WTC11 (cell line): Measurements from ENCODE around the gene INO80. TPM values are rescaled to one million over a fixed set of nuclear protein-coding genes. Genes with fewer than 3 reads are reported as not detected.

Experiments
- ATAC-seq: fragments of 200-7000 bp; cut with Tn5 transposase; 2 replicates; pipeline ENCODE4 v1.10.0; 2021; ENCODE audit warnings: mild to moderate bottlenecking, moderate library complexity
- CTCF ChIA-PET: fragments of 300-600 bp; sonication (Branson Sonifier 250); formaldehyde crosslinking; loops from one replicate; lab custom pipeline; 2021; ENCODE audit warnings: antibody characterized with exemption; lab: Charles Lee
- POLR2A ChIA-PET: fragments of 350-600 bp; sonication (Branson Sonifier 250); formaldehyde crosslinking; loops from one replicate; lab custom pipeline; 2021; ENCODE audit warnings: antibody characterized with exemption; lab: Charles Lee
- DNase-seq: peaks from one replicate; pipeline ENCODE4 v3.0.0; 2021; ENCODE audit warnings: low spot score
- H3K27ac Mint-ChIP-seq: 2 replicates; pipeline ENCODE4 v1.8.0; 2021; ENCODE audit warnings: mixed read lengths
- H3K27me3 Mint-ChIP-seq: 2 replicates; pipeline ENCODE4 v1.8.0; 2021; ENCODE audit warnings: low read depth, mild to moderate bottlenecking, moderate library complexity, mixed read lengths
- H3K36me3 Mint-ChIP-seq: 2 replicates; pipeline ENCODE4 v1.8.0; 2021; ENCODE audit warnings: mixed read lengths
- H3K4me1 Mint-ChIP-seq: 2 replicates; pipeline ENCODE4 v1.8.0; 2022; ENCODE audit warnings: mixed read lengths
- H3K4me3 Mint-ChIP-seq: 2 replicates; pipeline ENCODE4 v1.8.0; 2021; ENCODE audit warnings: mild to moderate bottlenecking, moderate library complexity, mixed read lengths
- H3K9me3 Mint-ChIP-seq: 2 replicates; pipeline ENCODE4 v1.8.0; 2021; ENCODE audit warnings: mixed read lengths
- ATF1 ChIP-seq: sonication (generic); formaldehyde crosslinking; IDR thresholded peaks from 2 replicates; pipeline ENCODE4 v1.8.1; 2023; ENCODE audit warnings: mild to moderate bottlenecking, moderate library complexity, missing genetic modification reagents
- CREM ChIP-seq: sonication (generic); formaldehyde crosslinking; IDR thresholded peaks from 2 replicates; pipeline ENCODE4 v1.8.1; 2022; ENCODE audit warnings: mild to moderate bottlenecking, missing genetic modification reagents, moderate library complexity
- ELF4 ChIP-seq: sonication (generic); formaldehyde crosslinking; IDR thresholded peaks from 2 replicates; pipeline ENCODE4 v1.8.1; 2022; ENCODE audit warnings: low read depth, mild to moderate bottlenecking, moderate library complexity, missing genetic modification reagents
- EMX1 ChIP-seq: fragments of 250-450 bp; sonication (Bioruptor Pico); IDR thresholded peaks from 2 replicates; pipeline ENCODE4 v1.8.0; 2021; ENCODE audit warnings: mild to moderate bottlenecking
- ESRRA ChIP-seq: sonication (generic); formaldehyde crosslinking; IDR thresholded peaks from 2 replicates; pipeline ENCODE4 v1.8.1; 2022; ENCODE audit warnings: mild to moderate bottlenecking, missing genetic modification reagents, borderline replicate concordance
- FOXJ3 ChIP-seq: sonication (generic); formaldehyde crosslinking; IDR thresholded peaks from 2 replicates; pipeline ENCODE4 v1.9.0; 2021; ENCODE audit warnings: missing genetic modification reagents, mild to moderate bottlenecking, borderline replicate concordance
- FOXK1 ChIP-seq: sonication (generic); formaldehyde crosslinking; IDR thresholded peaks from 2 replicates; pipeline ENCODE4 v1.8.0; 2022; ENCODE audit warnings: mild to moderate bottlenecking, moderate library complexity, missing genetic modification reagents
- GTF2I ChIP-seq: fragments of 250-450 bp; sonication (Bioruptor Pico); conservative IDR thresholded peaks from 2 replicates; pipeline ENCODE4 v1.4.0; 2021; ENCODE audit warnings: mild to moderate bottlenecking
- MXD4 ChIP-seq: fragments of 250-450 bp; sonication (Bioruptor Pico); IDR thresholded peaks from 2 replicates; pipeline ENCODE4 v1.8.0; 2021; ENCODE audit warnings: mild to moderate bottlenecking, moderate library complexity, borderline replicate concordance
- NFATC4 ChIP-seq: fragments of 250-450 bp; sonication (Bioruptor Pico); IDR thresholded peaks from 2 replicates; pipeline ENCODE4 v1.9.0; 2021; ENCODE audit warnings: mild to moderate bottlenecking
- NFYB ChIP-seq: sonication (generic); formaldehyde crosslinking; conservative IDR thresholded peaks from 2 replicates; pipeline ENCODE4 v1.8.0; 2022; ENCODE audit warnings: low read depth, missing genetic modification reagents
- NR1H2 ChIP-seq: sonication (generic); formaldehyde crosslinking; IDR thresholded peaks from 2 replicates; pipeline ENCODE4 v1.9.0; 2021; ENCODE audit warnings: mild to moderate bottlenecking, moderate library complexity, missing genetic modification reagents
- NR2C2 ChIP-seq: sonication (generic); formaldehyde crosslinking; IDR thresholded peaks from 2 replicates; pipeline ENCODE4 v1.8.0; 2022; ENCODE audit warnings: mild to moderate bottlenecking, missing genetic modification reagents
- OVOL2 ChIP-seq: fragments of 250-450 bp; sonication (Bioruptor Pico); IDR thresholded peaks from 2 replicates; pipeline ENCODE4 v1.9.0; 2021; ENCODE audit warnings: mild to moderate bottlenecking, borderline replicate concordance
- SOX15 ChIP-seq: fragments of 250-450 bp; sonication (Bioruptor Pico); IDR thresholded peaks from 2 replicates; pipeline ENCODE4 v1.9.0; 2021; ENCODE audit warnings: mild to moderate bottlenecking
- TEAD4 ChIP-seq: sonication (generic); formaldehyde crosslinking; IDR thresholded peaks from 2 replicates; pipeline ENCODE4 v1.8.0; 2022; ENCODE audit warnings: mild to moderate bottlenecking, missing genetic modification reagents
- TP53 ChIP-seq: sonication (generic); formaldehyde crosslinking; IDR thresholded peaks from 2 replicates; pipeline ENCODE4 v1.8.1; 2023; ENCODE audit warnings: mild to moderate bottlenecking, missing genetic modification reagents
- ZNF219 ChIP-seq: sonication (generic); formaldehyde crosslinking; IDR thresholded peaks from 2 replicates; pipeline ENCODE4 v1.8.0; 2023; ENCODE audit warnings: missing genetic modification reagents, mild to moderate bottlenecking, borderline replicate concordance
- ZNF263 ChIP-seq: sonication (generic); formaldehyde crosslinking; IDR thresholded peaks from 2 replicates; pipeline ENCODE4 v1.8.1; 2022; ENCODE audit warnings: low read depth, mild to moderate bottlenecking, moderate library complexity, missing genetic modification reagents
- ZNF317 ChIP-seq: sonication (generic); formaldehyde crosslinking; IDR thresholded peaks from 2 replicates; pipeline ENCODE4 v1.8.1; 2023; ENCODE audit warnings: low read depth, mild to moderate bottlenecking, moderate library complexity, missing genetic modification reagents, borderline replicate concordance
- ZNF396 ChIP-seq: fragments of 250-450 bp; sonication (Bioruptor Pico); IDR thresholded peaks from 2 replicates; pipeline ENCODE4 v1.8.0; 2021; ENCODE audit warnings: mild to moderate bottlenecking, moderate library complexity, borderline replicate concordance
- total RNA-seq: library from RNA; stranded (reverse); gene quantifications from 3 replicates; pipeline ENCODE4 v1.2.3, GENCODE V29; 2021
- TF ChIP-seq, protein P1 (sequence below): fragments of 200-600 bp; IDR thresholded peaks from 2 replicates; pipeline ENCODE4 v1.8.0; 2022; ENCODE audit warnings: antibody characterized with exemption
- TF ChIP-seq, protein P2 (sequence below): sonication (generic); formaldehyde crosslinking; IDR thresholded peaks from 2 replicates; pipeline ENCODE4 v1.8.1; 2023; ENCODE audit warnings: mild to moderate bottlenecking, missing genetic modification reagents
- TF ChIP-seq, protein P3 (sequence below): fragments of 250-450 bp; sonication (Bioruptor Pico); IDR thresholded peaks from 2 replicates; pipeline ENCODE4 v2.1.2; 2022; ENCODE audit warnings: mild to moderate bottlenecking, moderate library complexity
- TF ChIP-seq, protein P4 (sequence below): sonication (generic); formaldehyde crosslinking; IDR thresholded peaks from 2 replicates; pipeline ENCODE4 v1.8.0; 2022; ENCODE audit warnings: mild to moderate bottlenecking, missing genetic modification reagents
- TF ChIP-seq, protein P5 (sequence below): sonication (generic); formaldehyde crosslinking; IDR thresholded peaks from 2 replicates; pipeline ENCODE4 v1.8.1; 2023; ENCODE audit warnings: mild to moderate bottlenecking, missing genetic modification reagents, moderate library complexity

Gene INO80
- total RNA-seq, 1 experiment from 2014 or later, result 20.6 TPM

DNA sequence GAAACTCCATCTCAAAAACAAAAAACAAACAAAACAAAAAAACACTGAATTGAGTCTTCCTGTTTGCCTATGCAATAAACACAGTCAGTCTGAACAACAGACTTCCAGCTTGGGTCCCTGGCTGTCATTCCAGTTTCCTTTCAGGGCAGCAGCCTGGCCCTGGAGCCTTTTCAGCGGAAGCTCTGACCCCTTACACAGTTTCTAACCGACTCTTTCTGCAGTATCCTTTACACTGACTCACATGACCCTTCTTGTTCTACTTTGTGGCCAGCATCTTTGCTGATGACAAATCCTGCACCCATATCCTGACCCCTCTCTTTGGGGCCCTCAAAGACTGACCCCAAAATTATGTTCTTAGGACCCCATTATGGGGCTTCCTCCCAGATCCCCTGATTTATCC, 38.3 kb upstream of the INO80 start:
- peaks cover 8% of the 10 kb centered on the region for H3K9me3 Mint-ChIP-seq
- H3K4me3 Mint-ChIP-seq, result no peak overlapping the region
- H3K27ac Mint-ChIP-seq, result no peak overlapping the region
- TF ChIP-seq MXD4 (CRISPR knock-in tag) (no peak), ESRRA (CRISPR knock-in tag) (no peak), SOX15 (CRISPR knock-in tag) (no peak), ZNF263 (CRISPR knock-in tag) (no peak), CREM (CRISPR knock-in tag) (no peak), ZNF396 (CRISPR knock-in tag) (no peak), NFATC4 (no peak)
- H3K4me1 Mint-ChIP-seq, result no peaks in the 10 kb centered on the region
- H3K27me3 Mint-ChIP-seq, result no peaks in the 10 kb centered on the region
- POLR2A ChIA-PET, result interaction anchor here (0.6 kb wide), 1 partner anchor 243 kb away, joined by 3 read pairs; no protein-coding TSS in a partner anchor
- DNase-seq (no peak), ATAC-seq (no peak)
- no peaks in the 10 kb centered on the region for H3K36me3 Mint-ChIP-seq
- CTCF ChIA-PET, result interaction anchor here (1.1 kb wide), 1 partner anchor 77 kb away, joined by 3 read pairs; the partner anchor contains the start of gene CHP1

DNA sequence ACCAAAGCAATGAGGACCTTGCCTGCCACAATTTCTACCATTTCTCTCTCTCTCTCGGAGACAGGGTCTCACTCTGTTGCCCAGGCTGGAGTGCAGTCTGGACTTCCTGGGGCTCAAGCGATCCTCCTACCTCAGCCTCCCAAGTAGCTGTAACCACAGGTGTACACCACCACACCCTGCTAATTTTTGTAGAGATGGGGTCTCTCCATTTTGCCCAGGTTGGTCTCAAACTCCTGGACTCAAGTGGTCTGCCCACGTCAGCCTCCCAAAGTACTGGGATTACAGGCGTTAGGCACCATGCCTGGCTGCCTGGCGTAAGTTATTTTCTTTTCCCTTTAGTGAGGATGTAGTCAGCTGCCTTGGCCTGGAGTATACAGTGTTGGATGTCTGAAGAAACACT, 37.7 kb upstream of the INO80 start:
- TF ChIP-seq, protein P1, sequence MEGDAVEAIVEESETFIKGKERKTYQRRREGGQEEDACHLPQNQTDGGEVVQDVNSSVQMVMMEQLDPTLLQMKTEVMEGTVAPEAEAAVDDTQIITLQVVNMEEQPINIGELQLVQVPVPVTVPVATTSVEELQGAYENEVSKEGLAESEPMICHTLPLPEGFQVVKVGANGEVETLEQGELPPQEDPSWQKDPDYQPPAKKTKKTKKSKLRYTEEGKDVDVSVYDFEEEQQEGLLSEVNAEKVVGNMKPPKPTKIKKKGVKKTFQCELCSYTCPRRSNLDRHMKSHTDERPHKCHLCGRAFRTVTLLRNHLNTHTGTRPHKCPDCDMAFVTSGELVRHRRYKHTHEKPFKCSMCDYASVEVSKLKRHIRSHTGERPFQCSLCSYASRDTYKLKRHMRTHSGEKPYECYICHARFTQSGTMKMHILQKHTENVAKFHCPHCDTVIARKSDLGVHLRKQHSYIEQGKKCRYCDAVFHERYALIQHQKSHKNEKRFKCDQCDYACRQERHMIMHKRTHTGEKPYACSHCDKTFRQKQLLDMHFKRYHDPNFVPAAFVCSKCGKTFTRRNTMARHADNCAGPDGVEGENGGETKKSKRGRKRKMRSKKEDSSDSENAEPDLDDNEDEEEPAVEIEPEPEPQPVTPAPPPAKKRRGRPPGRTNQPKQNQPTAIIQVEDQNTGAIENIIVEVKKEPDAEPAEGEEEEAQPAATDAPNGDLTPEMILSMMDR, result no peak
- TF ChIP-seq NFYB (CRISPR knock-in tag) (no peak), TP53 (no peak)
- TF ChIP-seq, all 79 proteins: peak for 0
- no peak overlapping the region for H3K27ac Mint-ChIP-seq
- no peaks in the 10 kb centered on the region for H3K4me1 Mint-ChIP-seq
- H3K36me3 Mint-ChIP-seq, result no peaks in the 10 kb centered on the region
- ATAC-seq, result no peak
- no peaks in the 10 kb centered on the region for H3K27me3 Mint-ChIP-seq
- H3K9me3 Mint-ChIP-seq, result peaks cover 8% of the 10 kb centered on the region
- no peak for DNase-seq
- H3K4me3 Mint-ChIP-seq, result no peak overlapping the region
- POLR2A ChIA-PET, result no interaction called here
- CTCF ChIA-PET, result interaction anchor here (0.8 to 1.1 kb wide), 2 partner anchors 9 to 77 kb away, joined by 3 read pairs; partner anchors contain the start of gene CHP1

DNA sequence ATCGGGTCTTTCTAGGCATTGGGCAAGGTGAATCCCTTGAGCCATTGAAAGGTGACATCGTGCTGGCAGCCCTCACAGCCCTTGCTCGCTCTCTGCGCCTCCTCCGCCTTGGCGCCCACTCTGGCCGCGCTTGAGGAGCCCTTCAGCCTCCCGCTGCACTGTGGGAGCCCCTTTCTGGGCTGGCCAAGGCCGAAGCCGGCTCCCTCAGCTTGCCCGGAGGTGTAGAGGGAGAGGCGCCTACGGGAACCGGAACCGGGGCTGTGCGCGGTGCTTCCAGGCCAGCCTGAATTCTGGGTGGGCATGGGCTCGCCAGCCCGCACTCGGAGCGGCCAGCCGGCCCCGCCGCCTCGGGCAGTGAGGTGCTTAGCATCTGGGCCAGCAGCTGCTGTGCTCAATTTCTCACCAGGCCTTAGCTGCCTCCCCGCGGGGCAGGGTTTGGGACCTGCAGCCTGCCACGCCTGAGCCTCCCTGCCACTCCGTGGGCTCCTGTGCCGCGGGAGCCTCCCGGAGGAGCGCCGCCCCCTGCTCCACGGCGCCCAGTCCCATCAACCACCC, 35.4 kb upstream of the INO80 start:
- Mint-ChIP-seq H3K4me1 (no peaks in the 10 kb centered on the region), H3K9me3 (peaks cover 8% of the 10 kb centered on the region), H3K27ac (no peak overlapping the region), H3K36me3 (no peaks in the 10 kb centered on the region), H3K4me3 (no peak overlapping the region), H3K27me3 (no peaks in the 10 kb centered on the region)
- no peak for ATAC-seq
- POLR2A ChIA-PET, result no interaction called here
- CTCF ChIA-PET, result interaction anchor here (0.7 kb wide), 1 partner anchor 315 kb away, joined by 3 read pairs; no protein-coding TSS in a partner anchor
- no peak for DNase-seq
- TF ChIP-seq NR2C2, result no peak
- TF ChIP-seq, protein P2, sequence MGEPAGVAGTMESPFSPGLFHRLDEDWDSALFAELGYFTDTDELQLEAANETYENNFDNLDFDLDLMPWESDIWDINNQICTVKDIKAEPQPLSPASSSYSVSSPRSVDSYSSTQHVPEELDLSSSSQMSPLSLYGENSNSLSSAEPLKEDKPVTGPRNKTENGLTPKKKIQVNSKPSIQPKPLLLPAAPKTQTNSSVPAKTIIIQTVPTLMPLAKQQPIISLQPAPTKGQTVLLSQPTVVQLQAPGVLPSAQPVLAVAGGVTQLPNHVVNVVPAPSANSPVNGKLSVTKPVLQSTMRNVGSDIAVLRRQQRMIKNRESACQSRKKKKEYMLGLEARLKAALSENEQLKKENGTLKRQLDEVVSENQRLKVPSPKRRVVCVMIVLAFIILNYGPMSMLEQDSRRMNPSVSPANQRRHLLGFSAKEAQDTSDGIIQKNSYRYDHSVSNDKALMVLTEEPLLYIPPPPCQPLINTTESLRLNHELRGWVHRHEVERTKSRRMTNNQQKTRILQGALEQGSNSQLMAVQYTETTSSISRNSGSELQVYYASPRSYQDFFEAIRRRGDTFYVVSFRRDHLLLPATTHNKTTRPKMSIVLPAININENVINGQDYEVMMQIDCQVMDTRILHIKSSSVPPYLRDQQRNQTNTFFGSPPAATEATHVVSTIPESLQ (CRISPR knock-in tag), result no peak
- no peak for TF ChIP-seq FOXK1
- no peak for TF ChIP-seq ZNF219 (CRISPR knock-in tag)
- no peak for TF ChIP-seq ELF4
- TF ChIP-seq GTF2I (CRISPR knock-in tag), result no peak
- TF ChIP-seq, protein P3, sequence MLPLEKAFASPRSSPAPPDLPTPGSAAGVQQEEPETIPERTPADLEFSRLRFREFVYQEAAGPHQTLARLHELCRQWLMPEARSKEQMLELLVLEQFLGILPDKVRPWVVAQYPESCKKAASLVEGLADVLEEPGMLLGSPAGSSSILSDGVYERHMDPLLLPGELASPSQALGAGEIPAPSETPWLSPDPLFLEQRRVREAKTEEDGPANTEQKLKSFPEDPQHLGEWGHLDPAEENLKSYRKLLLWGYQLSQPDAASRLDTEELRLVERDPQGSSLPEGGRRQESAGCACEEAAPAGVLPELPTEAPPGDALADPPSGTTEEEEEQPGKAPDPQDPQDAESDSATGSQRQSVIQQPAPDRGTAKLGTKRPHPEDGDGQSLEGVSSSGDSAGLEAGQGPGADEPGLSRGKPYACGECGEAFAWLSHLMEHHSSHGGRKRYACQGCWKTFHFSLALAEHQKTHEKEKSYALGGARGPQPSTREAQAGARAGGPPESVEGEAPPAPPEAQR (CRISPR knock-in tag), result no peak
- TF ChIP-seq ESRRA (CRISPR knock-in tag), result no peak
- no peak for TF ChIP-seq FOXJ3 (CRISPR knock-in tag)
- TF ChIP-seq TP53, result no peak
- TF ChIP-seq, protein P4, sequence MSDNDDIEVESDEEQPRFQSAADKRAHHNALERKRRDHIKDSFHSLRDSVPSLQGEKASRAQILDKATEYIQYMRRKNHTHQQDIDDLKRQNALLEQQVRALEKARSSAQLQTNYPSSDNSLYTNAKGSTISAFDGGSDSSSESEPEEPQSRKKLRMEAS (CRISPR knock-in tag), result no peak
- TF ChIP-seq OVOL2 (CRISPR knock-in tag), result no peak
- no peak for TF ChIP-seq NR1H2 (CRISPR knock-in tag)
- no peak for TF ChIP-seq TEAD4
- no peak for TF ChIP-seq ATF1 (CRISPR knock-in tag)
- TF ChIP-seq EMX1 (CRISPR knock-in tag), result no peak
- TF ChIP-seq ZNF317 (CRISPR knock-in tag), result no peak
- TF ChIP-seq, protein P5, sequence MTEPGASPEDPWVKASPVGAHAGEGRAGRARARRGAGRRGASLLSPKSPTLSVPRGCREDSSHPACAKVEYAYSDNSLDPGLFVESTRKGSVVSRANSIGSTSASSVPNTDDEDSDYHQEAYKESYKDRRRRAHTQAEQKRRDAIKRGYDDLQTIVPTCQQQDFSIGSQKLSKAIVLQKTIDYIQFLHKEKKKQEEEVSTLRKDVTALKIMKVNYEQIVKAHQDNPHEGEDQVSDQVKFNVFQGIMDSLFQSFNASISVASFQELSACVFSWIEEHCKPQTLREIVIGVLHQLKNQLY (CRISPR knock-in tag), result no peak
